ENCODE results near the gene IGFBP5.
A peak's percentile ranks its signal among the peaks of the same experiment; 100 is the strongest.

IGFBP5 gene

GRCh38 chr2:216672466-216672865 lies 22.9 kb downstream of the IGFBP5 start:
- no peak overlapping the region for H3K27ac ChIP-seq
- TF ChIP-seq CTCF (conservative IDR thresholded peaks at IDR 0.05) (no peak), ZFX (IDR thresholded peaks at IDR 0.05) (no peak)

GRCh38 chr2:216671791-216672343 lies 23.5 kb downstream of the IGFBP5 start:
- TF ChIP-seq CTCF (conservative IDR thresholded peaks at IDR 0.05) = no peak
- no peak overlapping the region for H3K27ac ChIP-seq

GRCh38 chr2:216671081-216671411 lies 24.3 kb downstream of the IGFBP5 start:
- H3K27ac ChIP-seq = no peak overlapping the region

GRCh38 chr2:216670266-216671080 lies 24.9 kb downstream of the IGFBP5 start:
- no peak overlapping the region for H3K27ac ChIP-seq
- no peak for TF ChIP-seq CTCF (conservative IDR thresholded peaks at IDR 0.05)
- TF ChIP-seq ZFX (IDR thresholded peaks at IDR 0.05) = no peak

More at GRCh38 chr2:216671081-216671411, 24.3 kb downstream of the IGFBP5 start:
- TF ChIP-seq CTCF (conservative IDR thresholded peaks at IDR 0.05) (no peak), ZFX (IDR thresholded peaks at IDR 0.05) (no peak)

GRCh38 chr2:216666461-216667233 lies 28.7 kb downstream of the IGFBP5 start:
- TF ChIP-seq ZFX (IDR thresholded peaks at IDR 0.05) = no peak
- peak; percentile 92 for TF ChIP-seq CTCF (conservative IDR thresholded peaks at IDR 0.05)
- no peak overlapping the region for H3K27ac ChIP-seq

- peak overlapping the region; percentile 60 for H3K27ac ChIP-seq
- no peak for TF ChIP-seq CTCF (conservative IDR thresholded peaks at IDR 0.05)
- no peak for TF ChIP-seq ZFX (IDR thresholded peaks at IDR 0.05)
Observed at GRCh38 chr2:216665717-216666116, 29.6 kb downstream of the IGFBP5 start.

GRCh38 chr2:216665242-216665641 lies 30.1 kb downstream of the IGFBP5 start:
- no peak for TF ChIP-seq ZFX (IDR thresholded peaks at IDR 0.05)
- no peak for TF ChIP-seq CTCF (conservative IDR thresholded peaks at IDR 0.05)
- peak overlapping the region; percentile 60 for H3K27ac ChIP-seq

Measured in C4-2B (cell line).